SIG-M5 (cell line): ENCODE data around the gene NPIPB2.

ENCODE experiments used
- DNase-seq: peaks from one replicate; lab custom pipeline; 2025; lab: John Stamatoyannopoulos, UW

NPIPB2 gene

DNA sequence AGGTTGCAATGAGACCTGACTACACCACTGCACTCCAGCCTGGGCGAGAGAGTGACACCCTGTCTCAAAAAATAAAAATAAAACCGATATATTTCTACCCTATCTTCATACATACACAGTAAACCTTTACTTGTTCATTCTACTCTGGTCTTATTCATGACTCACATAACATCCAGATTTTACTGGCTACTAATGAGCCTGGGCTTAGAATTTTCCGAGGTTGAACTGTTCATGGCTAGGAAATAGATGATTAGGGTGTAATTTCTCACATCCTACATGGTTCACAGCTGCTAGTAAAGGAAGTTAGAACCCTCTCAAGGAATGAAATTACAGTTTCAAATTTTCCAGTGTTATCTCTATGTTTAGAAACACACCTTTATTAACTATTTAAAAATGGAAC is 40.8 kb downstream of the NPIPB2 start:
- DNase-seq: no peak

DNA sequence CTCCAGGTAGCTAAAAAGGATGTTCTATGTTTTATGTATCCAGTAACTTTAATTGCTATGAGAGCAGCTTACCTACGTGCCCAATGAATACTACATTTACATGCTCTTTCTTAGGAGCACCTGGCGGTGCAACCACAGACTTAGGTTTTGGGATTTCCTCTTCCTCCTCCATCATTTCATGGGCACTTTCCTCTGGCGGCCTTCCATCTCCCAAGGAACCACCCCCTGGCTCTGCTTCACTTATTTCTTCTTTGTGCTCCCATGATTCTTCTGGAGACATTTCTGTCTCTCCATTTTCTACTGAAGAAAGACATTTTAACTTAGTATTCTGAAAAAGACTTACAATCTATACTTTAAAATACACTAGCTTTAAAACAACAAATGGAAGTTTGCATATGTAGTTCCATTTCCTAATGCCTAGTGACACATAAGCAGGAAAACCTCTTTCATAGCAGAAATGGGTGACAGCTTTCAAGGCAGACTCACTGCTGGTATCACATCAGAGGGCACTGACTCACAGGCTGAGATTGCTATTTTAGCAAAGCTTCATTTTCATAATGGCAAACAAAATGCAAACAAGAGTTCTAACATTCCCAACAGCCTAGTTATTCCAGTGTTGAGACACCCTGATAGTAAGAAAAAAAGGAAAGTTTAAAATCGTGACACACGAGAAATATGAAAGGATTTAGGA is 45.2 kb downstream of the NPIPB2 start:
- DNase-seq: no peak

DNA sequence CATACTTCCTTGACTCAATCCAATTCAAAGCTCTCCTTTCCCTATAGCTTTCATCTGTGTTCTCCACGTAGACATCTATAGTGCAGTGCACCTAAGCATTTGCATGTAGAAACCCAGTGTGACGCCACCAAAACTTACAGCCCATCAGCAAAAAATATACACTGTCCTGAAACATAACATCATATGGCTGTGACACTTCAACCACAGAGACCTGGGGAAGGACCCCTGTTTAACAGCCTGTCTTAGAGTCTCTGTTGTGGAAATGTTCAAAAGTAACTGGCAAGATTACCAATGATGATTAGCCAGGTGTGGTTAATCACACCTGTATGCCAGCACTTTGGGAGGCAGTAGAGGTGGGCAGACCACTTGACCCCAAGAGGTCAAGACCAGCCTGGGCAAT is 48.3 kb downstream of the NPIPB2 start:
- no peak for DNase-seq

DNA sequence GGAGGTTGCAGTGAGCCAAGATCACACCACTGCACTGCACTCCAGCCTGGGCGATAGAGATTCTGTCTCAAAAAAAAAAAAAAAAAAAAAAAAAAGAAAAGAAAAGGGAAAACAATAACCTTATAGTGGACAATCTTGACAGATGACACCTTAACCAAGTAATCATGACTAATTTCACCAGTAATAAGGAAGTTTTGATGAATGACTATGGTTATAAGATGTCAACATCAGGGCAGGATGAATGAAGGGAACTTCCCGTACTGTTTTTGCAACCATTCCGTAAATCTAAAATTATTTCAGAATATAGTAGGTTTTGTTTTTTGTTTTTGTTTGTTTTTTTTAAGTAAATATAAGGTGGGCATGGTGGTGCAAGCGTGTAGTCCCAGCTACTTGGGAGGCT is 49.1 kb downstream of the NPIPB2 start:
- DNase-seq: no peak

DNA sequence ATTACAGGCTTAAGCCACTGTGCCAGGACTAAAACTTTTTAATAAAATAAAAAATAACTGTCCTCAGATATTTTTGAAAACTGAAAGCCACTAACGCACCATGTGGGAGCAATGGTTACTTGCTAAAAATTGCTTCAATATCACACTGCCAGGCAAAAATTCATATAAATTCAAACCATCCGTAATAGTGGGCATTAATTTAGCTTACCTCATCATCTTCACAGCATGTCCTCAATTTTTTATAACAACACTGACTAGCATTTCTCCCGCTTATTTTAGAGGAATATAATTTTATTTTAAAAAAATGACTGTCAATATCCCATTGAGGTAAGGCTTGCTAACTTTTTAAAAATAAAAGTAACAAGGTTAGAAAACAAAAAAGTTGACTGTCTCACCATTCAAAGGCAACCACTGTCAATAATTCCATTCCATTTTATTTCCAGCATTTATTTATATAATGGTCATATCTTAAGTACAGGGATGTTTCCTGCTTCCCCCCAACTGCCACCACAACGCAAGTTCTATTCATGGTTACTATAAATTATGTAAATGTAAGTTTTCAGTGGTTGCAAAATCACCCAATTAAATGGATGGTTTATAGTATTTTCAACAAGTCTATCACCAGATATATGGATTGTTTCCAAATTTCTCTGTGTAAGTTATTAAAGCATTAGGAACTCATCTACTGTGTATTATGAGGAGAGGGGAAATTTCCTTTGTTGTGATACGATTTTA is 51.4 kb downstream of the NPIPB2 start:
- no peak for DNase-seq

DNA sequence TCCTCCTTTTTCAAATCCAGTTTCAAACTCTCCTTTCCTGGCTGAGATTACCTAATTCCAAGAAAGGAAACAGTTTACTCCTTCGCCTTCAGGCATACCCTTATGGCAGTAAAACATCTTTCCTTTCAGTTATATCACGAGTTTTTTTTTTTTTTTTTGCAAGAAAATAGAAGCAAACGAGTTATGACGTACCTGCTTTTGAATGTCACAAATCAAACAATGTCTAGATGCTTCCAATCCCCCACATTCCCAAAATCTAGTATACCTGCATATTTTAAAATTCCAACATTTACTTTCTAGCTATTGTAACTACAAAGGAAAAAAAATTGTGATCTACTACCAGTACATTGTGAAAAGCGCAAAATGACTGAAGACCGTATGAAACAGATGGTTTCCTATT is 55.0 kb downstream of the NPIPB2 start:
- no peak for DNase-seq

DNA sequence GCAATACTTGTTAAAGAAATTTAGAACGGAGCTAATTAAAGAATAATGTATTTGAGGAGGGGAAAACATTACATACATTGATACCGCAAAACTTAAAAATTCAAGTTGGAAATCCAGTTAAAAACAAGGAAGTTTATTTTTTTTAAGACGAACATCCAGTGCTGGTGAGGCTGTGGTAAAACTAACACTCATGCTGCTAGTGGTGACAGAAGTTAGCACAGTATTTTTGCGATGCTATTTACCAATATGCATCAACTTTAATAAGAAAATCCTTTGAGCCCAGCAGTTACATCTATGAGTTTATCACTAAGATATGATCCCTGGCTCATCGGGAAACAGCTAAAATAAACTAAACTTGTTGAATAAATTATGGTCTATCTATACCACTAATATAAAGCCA is 57.8 kb downstream of the NPIPB2 start:
- DNase-seq: no peak

DNA sequence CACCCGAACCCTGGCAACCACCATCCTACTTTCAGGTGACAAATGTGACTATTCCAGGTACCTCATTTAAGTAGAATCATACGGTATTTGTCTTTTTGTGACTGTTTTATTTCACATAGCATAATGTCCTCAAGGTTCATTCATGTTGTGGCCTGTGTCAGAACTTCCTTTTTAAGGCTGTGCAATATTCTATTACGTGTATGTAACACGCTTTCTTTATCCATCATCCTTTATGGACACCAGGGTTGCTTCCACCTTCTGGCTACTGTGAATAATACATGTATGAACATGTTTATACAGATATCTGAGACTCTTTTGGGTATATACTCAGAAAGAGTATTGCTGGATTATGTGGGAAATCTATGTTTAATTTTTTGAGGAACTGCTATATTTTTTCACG is 61.8 kb downstream of the NPIPB2 start:
- DNase-seq: no peak

DNA sequence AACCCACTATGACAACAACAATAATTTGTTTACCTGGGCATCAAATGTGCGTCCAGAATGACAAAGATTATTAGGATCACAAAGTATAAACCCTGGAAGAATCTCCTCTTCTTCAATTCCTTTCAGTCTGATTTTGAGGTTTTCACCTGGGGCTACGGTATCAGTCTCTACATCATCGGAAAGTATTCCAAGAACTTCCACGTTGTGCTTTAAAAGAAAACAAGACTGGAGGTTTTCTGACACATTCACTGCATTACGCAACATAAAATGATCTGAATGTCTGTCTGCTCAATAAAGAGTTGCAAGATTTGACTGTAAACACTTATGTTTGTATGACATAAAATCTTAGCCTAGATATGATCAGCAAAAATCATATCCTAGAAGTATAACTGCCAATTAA is 64.5 kb downstream of the NPIPB2 start:
- no peak for DNase-seq
